Endothelial cell (in vitro differentiated cells): ENCODE measurements around the gene ROS1. TPM values are rescaled to one million over a fixed set of nuclear protein-coding genes. Genes with fewer than 3 reads are reported as not detected.

Experiments used
- DNase-seq: peaks from one replicate; pipeline ENCODE4 v3.0.0; 2021; ENCODE audit warnings: low spot score
- H3K27ac Mint-ChIP-seq: one replicate; pipeline ENCODE4 v1.8.0; 2021; ENCODE audit warnings: mixed read lengths, inconsistent platforms; ENCODE audit not compliant: unreplicated experiment
- H3K27me3 Mint-ChIP-seq: one replicate; pipeline ENCODE4 v1.8.0; 2021; ENCODE audit warnings: mild to moderate bottlenecking, moderate library complexity, mixed read lengths, inconsistent platforms; ENCODE audit not compliant: unreplicated experiment
- H3K36me3 Mint-ChIP-seq: one replicate; pipeline ENCODE4 v1.8.0; 2021; ENCODE audit warnings: mild to moderate bottlenecking, low read depth, mixed read lengths, inconsistent platforms; ENCODE audit not compliant: unreplicated experiment
- H3K4me1 Mint-ChIP-seq: one replicate; pipeline ENCODE4 v1.8.0; 2021; ENCODE audit warnings: mild to moderate bottlenecking, mixed read lengths, inconsistent platforms; ENCODE audit not compliant: unreplicated experiment
- H3K4me3 Mint-ChIP-seq: one replicate; pipeline ENCODE4 v1.8.0; 2021; ENCODE audit warnings: mild to moderate bottlenecking, mixed read lengths, inconsistent platforms; ENCODE audit not compliant: unreplicated experiment
- H3K9me3 Mint-ChIP-seq: one replicate; pipeline ENCODE4 v1.8.0; 2021; ENCODE audit warnings: mixed read lengths, inconsistent platforms; ENCODE audit not compliant: unreplicated experiment
- total RNA-seq: library from RNA; stranded (reverse); fragmentation: NEBNext Ultra II Directional; extraction: Animal tissue kit (Norgen Biotek cat#: 25700); gene quantifications from one replicate; pipeline ENCODE4 v1.2.1, GENCODE V29; 2021; ENCODE audit not compliant: unreplicated experiment
- TF ChIP-seq, protein P1 (sequence below): fragments of 200-600 bp; sonication (generic); IDR thresholded peaks from one replicate; pipeline ENCODE4 v1.5.0; 2021; ENCODE audit warnings: antibody characterized with exemption; ENCODE audit not compliant: unreplicated experiment

The ROS1 gene
- total RNA-seq, 1 donor from 2014 or later: 0.05 TPM

DNA sequence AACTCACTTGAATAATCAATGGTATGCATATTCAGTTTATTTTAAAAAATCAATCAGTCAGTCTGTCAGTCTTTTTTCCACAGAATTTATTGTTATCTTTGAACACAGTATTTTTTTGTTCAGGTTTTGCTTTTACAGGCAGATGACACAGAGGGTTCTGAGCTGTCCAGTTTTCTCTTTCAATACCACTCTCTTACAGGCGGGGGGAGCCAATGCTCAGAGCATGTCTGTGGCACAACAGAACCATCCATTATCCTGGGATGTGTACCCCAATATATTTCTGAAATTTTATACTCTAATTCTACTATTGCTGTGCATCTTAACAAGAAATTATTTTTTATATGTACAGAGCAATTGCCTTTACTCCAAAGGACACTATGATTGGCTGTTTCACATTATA is 21.2 kb downstream of the ROS1 start:
- Mint-ChIP-seq H3K9me3 (no peaks in the 10 kb centered on the region), H3K4me1 (no peaks in the 10 kb centered on the region)
- no peak for DNase-seq

GRCh38 chr6:117401799-117402198 is 23.9 kb downstream of the ROS1 start:
- TF ChIP-seq, protein P1, sequence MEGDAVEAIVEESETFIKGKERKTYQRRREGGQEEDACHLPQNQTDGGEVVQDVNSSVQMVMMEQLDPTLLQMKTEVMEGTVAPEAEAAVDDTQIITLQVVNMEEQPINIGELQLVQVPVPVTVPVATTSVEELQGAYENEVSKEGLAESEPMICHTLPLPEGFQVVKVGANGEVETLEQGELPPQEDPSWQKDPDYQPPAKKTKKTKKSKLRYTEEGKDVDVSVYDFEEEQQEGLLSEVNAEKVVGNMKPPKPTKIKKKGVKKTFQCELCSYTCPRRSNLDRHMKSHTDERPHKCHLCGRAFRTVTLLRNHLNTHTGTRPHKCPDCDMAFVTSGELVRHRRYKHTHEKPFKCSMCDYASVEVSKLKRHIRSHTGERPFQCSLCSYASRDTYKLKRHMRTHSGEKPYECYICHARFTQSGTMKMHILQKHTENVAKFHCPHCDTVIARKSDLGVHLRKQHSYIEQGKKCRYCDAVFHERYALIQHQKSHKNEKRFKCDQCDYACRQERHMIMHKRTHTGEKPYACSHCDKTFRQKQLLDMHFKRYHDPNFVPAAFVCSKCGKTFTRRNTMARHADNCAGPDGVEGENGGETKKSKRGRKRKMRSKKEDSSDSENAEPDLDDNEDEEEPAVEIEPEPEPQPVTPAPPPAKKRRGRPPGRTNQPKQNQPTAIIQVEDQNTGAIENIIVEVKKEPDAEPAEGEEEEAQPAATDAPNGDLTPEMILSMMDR: no peak

More for the DNA sequence above, 21.2 kb downstream of the ROS1 start:
- no peak overlapping the region for H3K4me3 Mint-ChIP-seq
- no peak overlapping the region for H3K27ac Mint-ChIP-seq
- peaks cover 2% of the 10 kb centered on the region for H3K27me3 Mint-ChIP-seq
- TF ChIP-seq, protein P1: no peak
- no peaks in the 10 kb centered on the region for H3K36me3 Mint-ChIP-seq

GRCh38 chr6:117399924-117400323 is 25.8 kb downstream of the ROS1 start:
- Mint-ChIP-seq H3K27ac (no peak overlapping the region), H3K9me3 (no peaks in the 10 kb centered on the region), H3K36me3 (no peaks in the 10 kb centered on the region), H3K27me3 (no peaks in the 10 kb centered on the region), H3K4me3 (no peak overlapping the region), H3K4me1 (no peaks in the 10 kb centered on the region)
- TF ChIP-seq, protein P1: peak; percentile 14
- no peak for DNase-seq

More at GRCh38 chr6:117401799-117402198, 23.9 kb downstream of the ROS1 start:
- no peaks in the 10 kb centered on the region for H3K9me3 Mint-ChIP-seq
- no peaks in the 10 kb centered on the region for H3K36me3 Mint-ChIP-seq
- no peak overlapping the region for H3K27ac Mint-ChIP-seq
- H3K27me3 Mint-ChIP-seq: no peaks in the 10 kb centered on the region
- H3K4me1 Mint-ChIP-seq: no peaks in the 10 kb centered on the region
- no peak overlapping the region for H3K4me3 Mint-ChIP-seq
- no peak for DNase-seq

DNA sequence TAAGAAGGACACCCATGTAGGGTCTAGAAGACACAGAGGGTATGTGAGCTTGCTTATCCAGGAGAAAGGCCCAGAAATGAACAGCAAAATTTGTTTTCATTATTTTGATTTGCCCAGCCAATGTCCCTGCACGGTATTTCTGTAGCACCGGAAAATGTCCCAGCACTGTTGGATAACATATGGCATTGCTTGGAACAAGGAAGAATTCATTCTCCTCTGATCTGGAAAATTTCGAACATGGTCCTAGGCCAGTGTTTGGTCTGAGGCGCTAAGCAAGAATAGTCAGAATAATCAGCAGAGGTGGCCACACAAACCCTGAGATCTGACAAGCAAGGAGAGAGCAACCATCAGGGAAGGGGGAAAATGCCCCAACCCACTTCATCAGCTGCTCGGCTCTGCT is 26.6 kb downstream of the ROS1 start:
- Mint-ChIP-seq H3K4me1 (no peaks in the 10 kb centered on the region), H3K4me3 (no peak overlapping the region), H3K27me3 (no peaks in the 10 kb centered on the region), H3K27ac (no peak overlapping the region), H3K9me3 (no peaks in the 10 kb centered on the region), H3K36me3 (no peaks in the 10 kb centered on the region)
- DNase-seq: no peak
- TF ChIP-seq, protein P1: no peak

GRCh38 chr6:117397536-117398227 is 28.1 kb downstream of the ROS1 start:
- H3K36me3 Mint-ChIP-seq: no peaks in the 10 kb centered on the region
- no peak for DNase-seq
- H3K27ac Mint-ChIP-seq: no peak overlapping the region
- H3K27me3 Mint-ChIP-seq: no peaks in the 10 kb centered on the region
- no peaks in the 10 kb centered on the region for H3K4me1 Mint-ChIP-seq
- H3K4me3 Mint-ChIP-seq: no peak overlapping the region
- TF ChIP-seq, protein P1: no peak
- H3K9me3 Mint-ChIP-seq: no peaks in the 10 kb centered on the region
